ENCODE results near the gene MADD. TPM values are rescaled to one million over a fixed set of nuclear protein-coding genes. Genes with fewer than 3 reads are reported as not detected.

MADD gene
- total RNA-seq, 2 experiments from 2014 or later: 54.4 to 67.3 TPM

GRCh38 chr11:47249378-47249715, 20.6 kb upstream of the MADD start:
- peaks cover 22% of the 10 kb centered on the region for H3K4me1 Mint-ChIP-seq
- POLR2A ChIA-PET: interaction anchor here (1.0 to 1.8 kb wide), 8 partner anchors 8 to 549 kb away, joined by 3 to 18 read pairs (median 4); partner anchors contain the start of genes ARHGAP1, DDB2, NR1H3 and ZNF408

GRCh38 chr11:47251751-47252150, 18.2 kb upstream of the MADD start:
- no peak for ATAC-seq
- intact Hi-C loops (cut with DNase I, micrococcal nuclease): no loop called here
- CTCF ChIA-PET: no interaction called here
- H3K27ac Mint-ChIP-seq: no peak overlapping the region
- POLR2A ChIA-PET: no interaction called here
- H3K36me3 Mint-ChIP-seq (ENCODE audit: low read depth): no peaks in the 10 kb centered on the region
- no peaks in the 10 kb centered on the region for H3K27me3 Mint-ChIP-seq
- DNase-seq: no peak
- H3K4me1 Mint-ChIP-seq: peaks cover 22% of the 10 kb centered on the region
- no peaks in the 10 kb centered on the region for H3K9me3 Mint-ChIP-seq (ENCODE audit: low read depth)
- H3K4me3 Mint-ChIP-seq: no peak overlapping the region

More at GRCh38 chr11:47249378-47249715, 20.6 kb upstream of the MADD start:
- intact Hi-C loops (cut with DNase I, micrococcal nuclease): loop anchor here (2.0 kb wide), 3 partner anchors 63 to 313 kb away; partner anchors contain the start of genes ARFGAP2 (in 1 of the 2), CSTPP1 (in 1 of the 2) and PACSIN3 (in 1 of the 2)
- peak overlapping the region; percentile 78 for H3K4me3 Mint-ChIP-seq
- H3K27ac Mint-ChIP-seq: peak overlapping the region; percentile 95
- H3K9me3 Mint-ChIP-seq (ENCODE audit: low read depth): no peaks in the 10 kb centered on the region
- no peak for ATAC-seq
- CTCF ChIA-PET: interaction anchor here (0.8 to 2.5 kb wide), 10 partner anchors 10 to 303 kb away, joined by 3 to 13 read pairs (median 4); partner anchors contain the start of gene PSMC3
- no peaks in the 10 kb centered on the region for H3K27me3 Mint-ChIP-seq
- peaks cover 6% of the 10 kb centered on the region for H3K36me3 Mint-ChIP-seq (ENCODE audit: low read depth)
- DNase-seq: no peak

GRCh38 chr11:47253660-47254059, 16.3 kb upstream of the MADD start:
- intact Hi-C loops (cut with DNase I, micrococcal nuclease): no loop called here
- POLR2A ChIA-PET: no interaction called here
- H3K27ac Mint-ChIP-seq: no peak overlapping the region
- no peak overlapping the region for H3K4me3 Mint-ChIP-seq
- DNase-seq (no peak), ATAC-seq (no peak)
- H3K9me3 Mint-ChIP-seq (ENCODE audit: low read depth): no peaks in the 10 kb centered on the region
- peaks cover 8% of the 10 kb centered on the region for H3K4me1 Mint-ChIP-seq
- H3K36me3 Mint-ChIP-seq (ENCODE audit: low read depth): no peaks in the 10 kb centered on the region
- CTCF ChIA-PET: interaction anchor here (0.6 to 0.7 kb wide), 2 partner anchors 38 to 57 kb away, joined by 3 to 4 read pairs; no protein-coding TSS in a partner anchor
- no peaks in the 10 kb centered on the region for H3K27me3 Mint-ChIP-seq

- Mint-ChIP-seq H3K4me3 (no peak overlapping the region), H3K4me1 (peaks cover 7% of the 10 kb centered on the region), H3K36me3 (ENCODE audit: low read depth) (no peaks in the 10 kb centered on the region), H3K27ac (no peak overlapping the region), H3K27me3 (no peaks in the 10 kb centered on the region), H3K9me3 (ENCODE audit: low read depth) (no peaks in the 10 kb centered on the region)
- intact Hi-C loops (cut with DNase I, micrococcal nuclease): no loop called here
- ChIA-PET CTCF (interaction anchor here (0.6 to 0.7 kb wide), 2 partner anchors 39 to 57 kb away, joined by 3 to 4 read pairs; no protein-coding TSS in a partner anchor), POLR2A (no interaction called here)
- DNase-seq (no peak), ATAC-seq (no peak)
Observed at GRCh38 chr11:47254386-47254785, 15.5 kb upstream of the MADD start.

- DNase-seq (no peak), ATAC-seq (no peak)
- Mint-ChIP-seq H3K4me3 (no peak overlapping the region), H3K9me3 (ENCODE audit: low read depth) (no peaks in the 10 kb centered on the region), H3K27me3 (no peaks in the 10 kb centered on the region), H3K4me1 (peaks cover 2% of the 10 kb centered on the region), H3K36me3 (ENCODE audit: low read depth) (no peaks in the 10 kb centered on the region), H3K27ac (no peak overlapping the region)
- ChIA-PET POLR2A (no interaction called here), CTCF (no interaction called here)
- intact Hi-C loops (cut with DNase I, micrococcal nuclease): no loop called here
Observed at GRCh38 chr11:47256374-47256773, 13.6 kb upstream of the MADD start.

- H3K4me3 Mint-ChIP-seq: no peak overlapping the region
- H3K27ac Mint-ChIP-seq: no peak overlapping the region
- no peak for ATAC-seq
- H3K9me3 Mint-ChIP-seq (ENCODE audit: low read depth): no peaks in the 10 kb centered on the region
- H3K4me1 Mint-ChIP-seq: peaks cover 2% of the 10 kb centered on the region
- ChIA-PET POLR2A (no interaction called here), CTCF (no interaction called here)
- DNase-seq: no peak
- H3K27me3 Mint-ChIP-seq: no peaks in the 10 kb centered on the region
- H3K36me3 Mint-ChIP-seq (ENCODE audit: low read depth): no peaks in the 10 kb centered on the region
- intact Hi-C loops (cut with DNase I, micrococcal nuclease): no loop called here
Observed at GRCh38 chr11:47257177-47257516, 12.8 kb upstream of the MADD start.

- DNase-seq: no peak
- H3K27ac Mint-ChIP-seq: no peak within 1 kb of the TSS
Observed at GRCh38 chr11:47257517-47258316, 12.2 kb upstream of the MADD start, which contains the start of gene NR1H3. Gene NR1H3, plus strand, starts transcription at chr11:47257996. Its CDS starts 1,221 bp downstream, at chr11:47259217.

GRCh38 chr11:47258317-47258902, 11.5 kb upstream of the MADD start:
- Mint-ChIP-seq H3K27ac (no peak overlapping the region), H3K27me3 (no peaks in the 10 kb centered on the region), H3K4me1 (peaks cover 2% of the 10 kb centered on the region), H3K9me3 (ENCODE audit: low read depth) (no peaks in the 10 kb centered on the region), H3K36me3 (ENCODE audit: low read depth) (no peaks in the 10 kb centered on the region), H3K4me3 (no peak overlapping the region)
- ATAC-seq (no peak), DNase-seq (no peak)
- CTCF ChIA-PET: interaction anchor here (0.6 to 2.3 kb wide), 6 partner anchors 9 to 1015 kb away, joined by 3 to 13 read pairs (median 4); partner anchors contain the start of gene ACP2
- intact Hi-C loops (cut with DNase I, micrococcal nuclease): loop anchor here in 1 of 2 experiments (2.0 kb wide), 1 partner anchor 82 kb away; the partner anchor contains the start of gene ARFGAP2
- POLR2A ChIA-PET: interaction anchor here (0.7 to 1.2 kb wide), 3 partner anchors 9 to 94 kb away, joined by 3 read pairs; partner anchors contain the start of gene ACP2

More at GRCh38 chr11:47257517-47258316, 12.2 kb upstream of the MADD start, which contains the start of gene NR1H3:
- no peaks in the 10 kb centered on the region for H3K9me3 Mint-ChIP-seq (ENCODE audit: low read depth)
- no peak within 1 kb of the TSS for H3K4me3 Mint-ChIP-seq
- CTCF ChIA-PET: interaction anchor here (0.6 to 2.3 kb wide), 5 partner anchors 9 to 1015 kb away, joined by 3 to 13 read pairs (median 4); partner anchors contain the start of gene ACP2
- H3K4me1 Mint-ChIP-seq: peaks cover 2% of the 10 kb centered on the region
- no peak for ATAC-seq
- POLR2A ChIA-PET: interaction anchor here (0.7 to 1.1 kb wide), 2 partner anchors 9 to 93 kb away, joined by 3 read pairs; partner anchors contain the start of gene ACP2
- intact Hi-C loops (cut with DNase I, micrococcal nuclease): loop anchor here in 1 of 2 experiments (2.0 kb wide), 1 partner anchor 81 kb away; the partner anchor contains the start of gene ARFGAP2
- no peaks in the 10 kb centered on the region for H3K27me3 Mint-ChIP-seq
- no peaks in the 10 kb centered on the region for H3K36me3 Mint-ChIP-seq (ENCODE audit: low read depth)

GRCh38 chr11:47259232-47259977, 10.5 kb upstream of the MADD start:
- no peak overlapping the region for H3K27ac Mint-ChIP-seq
- DNase-seq (peak; percentile 58), ATAC-seq (peak; percentile 86)
- intact Hi-C loops (cut with DNase I, micrococcal nuclease): loop anchor here in 1 of 2 experiments (2.0 kb wide), 1 partner anchor 83 kb away; the partner anchor contains the start of gene ARFGAP2
- no peaks in the 10 kb centered on the region for H3K27me3 Mint-ChIP-seq
- H3K9me3 Mint-ChIP-seq (ENCODE audit: low read depth): no peaks in the 10 kb centered on the region
- no peaks in the 10 kb centered on the region for H3K36me3 Mint-ChIP-seq (ENCODE audit: low read depth)
- peaks cover 4% of the 10 kb centered on the region for H3K4me1 Mint-ChIP-seq
- ChIA-PET POLR2A (interaction anchor here (1.1 to 1.2 kb wide), 2 partner anchors 12 to 95 kb away, joined by 3 read pairs; no protein-coding TSS in a partner anchor), CTCF (interaction anchor here (0.6 to 2.9 kb wide), 22 partner anchors 9 to 501 kb away, joined by 3 to 17 read pairs (median 4); partner anchors contain the start of genes ACP2, AGBL2 and DDB2)
- H3K4me3 Mint-ChIP-seq: no peak overlapping the region

- CTCF ChIA-PET: interaction anchor here (1.0 to 2.9 kb wide), 7 partner anchors 11 to 454 kb away, joined by 3 to 17 read pairs (median 5); partner anchors contain the start of genes ACP2 and AGBL2
- H3K36me3 Mint-ChIP-seq (ENCODE audit: low read depth): no peaks in the 10 kb centered on the region
- ATAC-seq (no peak), DNase-seq (no peak)
- H3K9me3 Mint-ChIP-seq (ENCODE audit: low read depth): no peaks in the 10 kb centered on the region
- H3K27ac Mint-ChIP-seq: no peak overlapping the region
- no peak overlapping the region for H3K4me3 Mint-ChIP-seq
- POLR2A ChIA-PET: no interaction called here
- no peaks in the 10 kb centered on the region for H3K27me3 Mint-ChIP-seq
- intact Hi-C loops (cut with DNase I, micrococcal nuclease): no loop called here
- H3K4me1 Mint-ChIP-seq: peaks cover 12% of the 10 kb centered on the region
Observed at GRCh38 chr11:47260366-47260765, 9.6 kb upstream of the MADD start.

Data from activated CD4-positive, alpha-beta T cell treated with anti-CD3 and anti-CD28 coated beads for 36 hours (primary cell).